Inferior parietal cortex (tissue), 1 donor: ENCODE measurements around the gene AGPAT4.

Source experiments
- DNase-seq: peaks from one replicate; pipeline ENCODE4 v3.0.0-alpha.2; 2016; ENCODE audit errors: extremely low spot score

Gene AGPAT4

DNA sequence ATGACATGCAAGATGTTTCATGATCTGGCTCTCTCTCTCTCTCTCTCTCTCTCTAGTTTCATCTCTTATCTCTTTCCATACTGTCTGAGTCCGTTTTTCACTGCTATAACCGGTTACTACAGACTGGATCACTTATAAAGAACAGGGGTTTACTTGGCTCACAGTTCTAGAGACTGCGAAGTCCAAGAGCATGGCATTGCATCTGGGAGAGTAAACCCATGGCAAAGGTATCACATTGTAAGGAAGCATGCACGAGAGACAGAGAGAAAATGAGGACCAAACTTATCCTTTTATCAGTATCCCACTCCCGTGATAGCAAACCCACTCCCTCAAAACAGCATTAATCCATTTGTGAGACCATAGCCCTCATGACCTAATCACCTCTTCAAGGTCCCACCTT is 7.2 kb upstream of the AGPAT4 start:
- DNase-seq: no peak

- no peak for DNase-seq
Measured at GRCh38 chr6:161279677-161280415, 6.0 kb upstream of the AGPAT4 start.

DNA sequence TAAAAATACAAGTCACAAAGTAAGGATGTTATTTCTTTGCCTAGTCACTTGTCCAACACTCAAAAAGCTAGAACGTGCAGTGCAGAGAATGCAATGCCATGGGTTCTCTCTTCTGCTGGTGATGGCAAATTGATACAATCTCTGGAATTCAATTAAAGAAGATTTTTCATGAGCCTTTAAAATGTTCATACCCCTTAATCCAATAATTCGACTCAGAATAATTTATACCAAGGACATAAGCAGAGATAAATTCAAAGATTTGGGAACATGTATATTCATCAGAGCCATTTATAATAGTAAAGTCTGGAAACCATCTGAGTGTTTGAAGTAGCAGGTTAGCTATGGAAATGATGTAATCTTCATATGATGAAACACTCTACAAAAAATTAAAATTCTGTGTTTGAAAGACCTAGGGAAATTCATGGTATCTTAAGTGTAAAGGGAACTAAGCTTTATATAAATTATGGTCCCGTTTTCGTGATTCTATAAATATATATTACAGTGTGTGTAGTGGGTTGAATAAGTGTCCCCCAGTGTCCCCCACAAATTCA is 2.8 kb upstream of the AGPAT4 start:
- DNase-seq: no peak

GRCh38 chr6:161274898-161275297 is 1.0 kb upstream of the AGPAT4 start:
- DNase-seq: no peak

DNA sequence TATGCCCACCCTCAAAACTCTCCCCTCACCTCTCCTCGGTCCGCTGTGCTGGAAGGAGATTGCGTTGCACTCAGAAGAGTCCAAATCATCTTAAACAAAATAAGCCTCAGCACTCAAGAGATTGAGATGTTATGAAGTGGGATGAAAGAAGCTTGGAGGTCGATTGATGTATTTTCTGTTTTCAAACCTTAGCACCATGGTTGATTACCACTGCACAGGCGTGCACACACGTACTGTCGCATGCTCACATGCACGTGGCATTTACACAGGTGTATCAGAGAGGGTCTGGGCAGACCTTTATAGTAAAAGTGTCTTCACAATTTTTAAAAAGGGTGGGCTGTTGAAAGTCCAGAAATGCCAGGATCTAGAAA is 612 bp upstream of the AGPAT4 start:
- DNase-seq: peak; percentile 51

- DNase-seq: no peak
Measured at GRCh38 chr6:161273274-161273751, 548 bp downstream of the AGPAT4 start.

GRCh38 chr6:161272635-161273273 is 1.1 kb downstream of the AGPAT4 start:
- DNase-seq: peak; percentile 57

GRCh38 chr6:161271343-161272030 is 2.4 kb downstream of the AGPAT4 start:
- peak; percentile 60 for DNase-seq

- no peak for DNase-seq
Measured at GRCh38 chr6:161270116-161270515, 3.7 kb downstream of the AGPAT4 start.

DNA sequence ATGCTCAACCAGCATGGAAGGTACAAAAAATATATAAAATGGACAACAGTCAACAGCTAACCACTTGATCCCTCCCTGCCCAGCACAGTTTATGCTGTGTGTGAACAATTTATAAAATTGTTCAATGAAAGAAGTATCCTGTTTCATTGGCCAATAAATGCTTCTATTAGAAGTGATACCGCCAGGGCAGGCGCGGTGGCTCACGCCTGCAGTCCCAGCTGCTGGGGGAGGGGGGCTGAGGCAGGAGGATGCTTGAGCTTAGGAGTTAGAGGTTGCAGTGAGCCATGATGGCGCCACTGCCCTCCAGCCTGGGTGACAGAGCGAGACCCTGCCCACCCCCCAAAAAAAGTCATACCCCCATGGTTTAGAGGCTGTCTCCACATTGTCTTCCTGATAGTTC is 4.6 kb downstream of the AGPAT4 start:
- DNase-seq: no peak

GRCh38 chr6:161268531-161269210 is 5.2 kb downstream of the AGPAT4 start:
- no peak for DNase-seq

- DNase-seq: no peak
Measured at GRCh38 chr6:161266513-161267230, 7.2 kb downstream of the AGPAT4 start.

GRCh38 chr6:161265975-161266374 is 7.9 kb downstream of the AGPAT4 start:
- DNase-seq: no peak

GRCh38 chr6:161265554-161265953 is 8.3 kb downstream of the AGPAT4 start:
- no peak for DNase-seq

DNA sequence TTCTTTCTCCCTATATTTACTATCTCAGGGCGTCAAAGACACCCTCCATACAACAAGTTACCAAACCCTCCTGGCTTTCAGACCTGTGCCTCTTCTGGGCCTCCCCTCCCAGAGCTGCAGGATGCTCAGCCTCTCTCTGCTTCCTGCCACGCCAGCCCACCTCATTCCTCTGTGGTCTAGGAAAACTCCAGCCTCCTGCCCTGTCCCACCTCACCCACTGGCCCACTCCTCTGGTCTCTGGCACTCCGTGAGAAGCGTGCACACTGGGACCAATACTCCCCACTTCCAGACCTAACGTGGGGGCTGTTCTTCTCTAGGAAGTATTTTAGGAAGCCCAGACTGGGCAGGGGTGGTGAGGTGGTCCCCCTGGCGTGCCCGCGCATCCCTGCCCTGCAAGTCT is 9.7 kb downstream of the AGPAT4 start:
- DNase-seq: no peak

DNA sequence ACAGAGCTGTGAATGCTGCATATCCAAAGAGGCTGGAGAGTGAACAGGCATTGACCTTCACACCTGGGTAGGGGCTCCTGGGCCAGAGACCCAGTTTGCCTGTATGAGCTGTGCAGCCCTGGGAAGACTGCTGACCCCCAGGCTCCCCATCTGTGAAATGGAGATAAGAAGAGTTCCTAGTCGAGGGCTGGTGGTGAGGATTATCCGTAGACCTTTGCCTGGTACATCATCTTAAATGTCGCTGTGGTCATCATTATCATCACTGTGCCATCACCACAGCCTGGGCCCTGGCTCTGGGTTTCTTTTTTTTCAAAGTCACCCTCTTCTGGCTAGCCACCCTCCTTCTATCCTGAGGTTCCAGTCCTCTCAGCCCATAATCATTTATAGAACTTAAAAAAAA is 12.0 kb downstream of the AGPAT4 start:
- no peak for DNase-seq

DNA sequence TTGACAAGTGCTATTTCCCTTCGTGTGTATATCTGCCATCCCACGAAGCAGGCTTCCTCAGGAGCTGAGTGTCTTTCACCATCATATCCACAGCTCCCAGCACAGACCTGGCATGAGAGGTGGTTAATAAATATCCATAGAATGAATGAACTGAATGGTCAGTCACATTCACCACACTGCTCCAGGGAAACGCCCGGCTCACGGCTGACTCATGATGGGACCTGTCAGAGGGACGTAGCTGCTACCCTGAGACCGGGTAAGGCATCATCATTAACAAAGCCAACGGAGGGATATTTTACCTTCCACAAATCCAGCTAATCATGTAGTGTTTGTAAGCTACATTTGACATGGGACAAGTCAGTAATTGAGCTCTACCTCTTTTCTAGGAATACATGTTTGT is 12.5 kb downstream of the AGPAT4 start:
- DNase-seq: no peak

GRCh38 chr6:161259302-161259701 is 14.6 kb downstream of the AGPAT4 start:
- DNase-seq: no peak

DNA sequence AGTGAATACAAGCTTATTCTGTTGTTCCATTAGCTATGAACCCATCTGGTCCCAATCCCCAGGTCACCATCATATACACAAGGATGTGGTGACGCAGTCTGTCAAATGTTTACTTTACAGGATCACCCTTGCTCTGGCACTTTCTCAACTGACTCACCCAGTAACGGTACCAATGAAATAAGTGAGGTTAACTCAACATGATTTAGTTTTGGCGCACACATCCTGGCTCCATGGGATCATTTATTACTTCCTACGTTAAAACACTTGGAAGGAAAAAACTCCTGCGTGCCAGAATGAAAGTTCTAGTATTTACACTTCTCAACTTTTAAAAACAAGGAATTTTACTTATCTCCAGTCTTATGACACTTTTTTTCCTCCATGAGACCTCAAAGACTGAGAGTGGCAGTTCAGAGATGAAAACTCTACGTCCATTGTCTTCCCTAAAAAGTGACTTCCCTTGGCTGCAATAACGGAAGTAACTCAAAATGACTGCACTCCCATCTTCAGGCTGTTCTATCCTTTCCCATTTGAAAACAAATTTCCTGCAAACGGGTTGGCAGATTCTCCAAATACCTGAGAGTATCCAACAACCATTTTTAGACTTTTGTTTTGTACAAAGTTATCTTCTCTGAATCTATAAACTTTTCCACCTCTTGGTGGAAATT is 15.9 kb downstream of the AGPAT4 start:
- no peak for DNase-seq

DNA sequence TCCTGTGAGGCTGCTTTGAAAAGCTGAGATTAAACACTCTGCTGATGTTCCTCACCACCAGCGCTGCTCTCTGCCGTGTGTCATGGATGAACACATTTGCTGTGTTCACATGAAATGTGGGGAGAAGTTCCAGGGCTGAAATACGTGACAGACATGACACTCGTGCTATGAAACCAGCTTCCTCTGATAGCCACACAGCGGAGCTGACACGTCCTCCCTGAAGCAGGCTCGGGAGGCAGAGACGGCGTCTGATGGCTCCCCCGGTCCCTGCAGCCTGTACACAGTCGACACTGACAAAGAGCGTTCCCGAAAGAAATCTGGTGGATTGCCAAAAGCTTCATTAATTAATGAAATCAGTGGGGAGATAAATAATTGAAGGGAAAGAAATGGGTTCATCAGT is 17.5 kb downstream of the AGPAT4 start:
- no peak for DNase-seq

DNA sequence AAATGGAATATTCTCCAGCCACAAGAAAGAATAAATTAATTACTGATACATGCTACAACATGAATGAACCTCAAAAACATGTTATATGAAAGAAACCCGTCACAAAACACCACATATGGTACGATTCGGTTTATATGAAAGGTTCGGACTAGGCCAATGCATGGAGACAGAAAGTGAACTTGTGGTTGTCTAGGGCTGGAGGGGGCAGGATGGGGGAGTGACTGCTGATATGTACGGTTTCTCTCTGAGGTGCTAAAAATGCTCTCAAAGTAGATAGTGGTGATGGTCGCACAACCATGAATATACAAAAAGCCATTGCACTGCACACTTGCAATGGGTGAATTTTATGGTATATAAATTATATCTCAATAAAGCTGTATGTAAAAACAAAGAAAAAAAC is 18.3 kb downstream of the AGPAT4 start:
- no peak for DNase-seq
